A549 (cell line): ENCODE results near the gene SKIC2.
"Not testable (repeated sequence)": the region's sequence is repeated elsewhere in the genome, so short reads cannot be mapped to it uniquely, and the experiment has no call there.

ENCODE experiments used
- CEBPB ChIP-seq, 2 experiments: fragments of >200 bp in 1 of 2; sonication (Bioruptor Twin) in 1 of 2; formaldehyde crosslinking in 1 of 2; IDR thresholded peaks; 2 replicates each; pipeline ENCODE4 v1.6.1; 2012 to 2016
- CTCF ChIP-seq: fragments of >200 bp; sonication (Bioruptor Twin); formaldehyde crosslinking; IDR thresholded peaks from 3 replicates; pipeline ENCODE4 v1.5.1; 2016
- ELK1 ChIP-seq: fragments of 150-350 bp; IDR thresholded peaks from 2 replicates; pipeline ENCODE4 v1.6.1; 2014; ENCODE audit warnings: low read depth, mild to moderate bottlenecking, low read length
- KDM1A ChIP-seq: fragments of 200-600 bp; sonication (generic); IDR thresholded peaks from 2 replicates; pipeline ENCODE4 v1.6.1; 2016; ENCODE audit warnings: low read depth, mild to moderate bottlenecking
- MAFK ChIP-seq: fragments of 450-650 bp; IDR thresholded peaks from 2 replicates; pipeline ENCODE4 v1.6.1; 2014; ENCODE audit not compliant: partially characterized antibody
- NPAS2 ChIP-seq: fragments of 250-450 bp; sonication (Bioruptor Pico); IDR thresholded peaks from 2 replicates; pipeline ENCODE4 v1.8.0; 2022; ENCODE audit warnings: mild to moderate bottlenecking, moderate library complexity, borderline replicate concordance
- POLR2A ChIP-seq: IDR thresholded peaks from 2 replicates; pipeline ENCODE4 v1.6.1; 2012; ENCODE audit warnings: mild to moderate bottlenecking, low read length
- RAD21 ChIP-seq, 2 experiments: fragments of >200 bp in 1 of 2; sonication (Bioruptor Twin) in 1 of 2; formaldehyde crosslinking in 1 of 2; IDR thresholded peaks in 1 of 2; conservative IDR thresholded peaks in 1 of 2; 2 replicates in 1 of 2; 3 replicates in 1 of 2; pipeline ENCODE4 v1.6.1; 2012 to 2018; ENCODE audit warnings: inconsistent platforms in 1 of 2
- REST ChIP-seq: fragments of 200-600 bp; sonication (generic); IDR thresholded peaks from 2 replicates; pipeline ENCODE4 v1.6.1; 2016; ENCODE audit warnings: antibody characterized with exemption, mild to moderate bottlenecking, moderate library complexity
- ZC3H11A ChIP-seq: fragments of 450-650 bp; IDR thresholded peaks from 2 replicates; pipeline ENCODE4 v1.6.1; 2014; ENCODE audit warnings: antibody characterized with exemption, mild to moderate bottlenecking

- TF ChIP-seq RAD21 (conservative IDR thresholded peaks at IDR 0.05 in 1 of 2, IDR thresholded peaks at IDR 0.05 in 1 of 2); ZC3H11A; CTCF; ELK1; KDM1A; MAFK; POLR2A; CEBPB (IDR thresholded peaks at IDR 0.05); NPAS2 (CRISPR knock-in tag); REST: not testable (repeated sequence)
Measured at GRCh38 chr6:32013738-32014137, 54.8 kb downstream of the SKIC2 start.
